Caco-2 (cell line): ENCODE measurements around the gene CENPW. TPM values are rescaled to one million over a fixed set of nuclear protein-coding genes. Genes with fewer than 3 reads are reported as not detected.

ENCODE experiments used
- BruUV-seq: library from RNA; stranded (reverse); fragments of 400-500 nt; replicated peaks from 2 replicates; lab custom pipeline; 2021; lab: Mats Ljungman, UMichigan
- CTCF ChIA-PET: fragments of 300-600 bp; sonication (Branson Sonifier 250); formaldehyde crosslinking; loops from one replicate; lab custom pipeline; 2022; ENCODE audit warnings: antibody characterized with exemption; lab: Charles Lee
- POLR2A ChIA-PET: fragments of 300-600 bp; sonication (Branson Sonifier 250); formaldehyde crosslinking; loops from one replicate; lab custom pipeline; 2022; ENCODE audit warnings: antibody characterized with exemption; lab: Charles Lee
- DNase-seq, 2 experiments: peaks; one replicate each; pipeline versions ENCODE4 v3.0.0 to v3.0.0-alpha.2; 2020 to 2022
- H3K27me3 ChIP-seq: replicated peaks from 2 replicates; pipeline ENCODE4 v1.6.0; 2011; ENCODE audit warnings: low read length; ENCODE audit not compliant: control insufficient read depth, insufficient read depth
- H3K36me3 ChIP-seq: 2 replicates; pipeline ENCODE4 v1.5.1; 2011; ENCODE audit warnings: low read length; ENCODE audit not compliant: control insufficient read depth, insufficient read depth
- H3K4me1 ChIP-seq: fragments of 250-450 bp; sonication (Bioruptor Pico); 2 replicates; pipeline ENCODE4 v1.5.1; 2020; ENCODE audit warnings: mild to moderate bottlenecking
- H3K4me3 ChIP-seq: 2 replicates; pipeline ENCODE4 v1.5.1; 2011; ENCODE audit warnings: low read depth, mild to moderate bottlenecking, control low read depth, low read length
- H3K9me3 ChIP-seq: fragments of 250-450 bp; sonication (Bioruptor Pico); 2 replicates; pipeline ENCODE4 v1.5.1; 2020; ENCODE audit warnings: mild to moderate bottlenecking, moderate library complexity
- H3K27ac Mint-ChIP-seq: one replicate; pipeline ENCODE4 v1.8.0; 2022; ENCODE audit warnings: mixed read lengths; ENCODE audit not compliant: unreplicated experiment
- H3K27me3 Mint-ChIP-seq: one replicate; pipeline ENCODE4 v1.8.0; 2022; ENCODE audit warnings: mixed read lengths; ENCODE audit not compliant: insufficient read depth, unreplicated experiment
- H3K36me3 Mint-ChIP-seq: one replicate; pipeline ENCODE4 v1.8.0; 2022; ENCODE audit warnings: mild to moderate bottlenecking, mixed read lengths; ENCODE audit not compliant: insufficient read depth, unreplicated experiment
- H3K4me1 Mint-ChIP-seq: one replicate; pipeline ENCODE4 v1.8.0; 2022; ENCODE audit warnings: low read depth, mixed read lengths; ENCODE audit not compliant: unreplicated experiment
- H3K4me3 Mint-ChIP-seq: one replicate; pipeline ENCODE4 v1.8.0; 2022; ENCODE audit warnings: mild to moderate bottlenecking, moderate library complexity, mixed read lengths; ENCODE audit not compliant: unreplicated experiment
- H3K9me3 Mint-ChIP-seq: one replicate; pipeline ENCODE4 v1.8.0; 2022; ENCODE audit warnings: mixed read lengths; ENCODE audit not compliant: unreplicated experiment
- intact Hi-C: fragments of 100-400 bp; cut with micrococcal nuclease; formaldehyde crosslinking; loops from one replicate; pipeline ENCODE4 v1.10.0; 2022; ENCODE audit not compliant: unreplicated experiment
- total RNA-seq: library from RNA; stranded (reverse); gene quantifications from 2 replicates; pipeline ENCODE4 v1.2.3, GENCODE V29; 2022
- TF ChIP-seq, protein P1 (sequence below), 2 experiments: fragments of 200-600 bp in 1 of 2; IDR thresholded peaks; 1 replicate in 1 of 2; 2 replicates in 1 of 2; pipeline versions ENCODE4 v1.5.1 to v1.8.0; 2011 to 2022; ENCODE audit warnings: antibody characterized with exemption in 1 of 2, control low read depth in 1 of 2, inconsistent platforms in 1 of 2, low read depth in 1 of 2, low read length in 1 of 2, mild to moderate bottlenecking in 1 of 2, moderate library complexity in 1 of 2; ENCODE audit not compliant: insufficient read depth in 1 of 2, severe bottlenecking in 1 of 2, unreplicated experiment in 1 of 2

Gene CENPW
- total RNA-seq, 1 experiment from 2014 or later = 64.4 TPM

DNA sequence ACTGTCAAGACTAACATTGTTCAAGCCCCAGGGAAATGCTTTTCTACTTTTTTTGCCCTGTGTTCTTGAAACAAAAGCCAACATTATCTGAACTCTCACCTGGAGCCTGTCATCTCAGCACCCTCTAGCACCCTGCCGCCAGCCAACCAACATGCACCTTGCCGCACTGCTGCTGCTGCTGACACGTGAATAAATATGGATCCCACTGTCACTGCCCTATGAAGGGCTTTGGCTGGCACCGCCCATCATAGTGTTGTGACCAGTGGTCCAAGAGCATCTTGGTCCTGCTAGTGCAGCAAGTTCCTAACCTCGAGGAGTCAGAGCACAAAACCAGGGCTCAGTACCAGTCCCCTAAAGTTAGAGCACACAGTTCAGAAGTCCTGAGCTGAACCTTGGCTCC, 41.6 kb downstream of the CENPW start:
- TF ChIP-seq, protein P1, sequence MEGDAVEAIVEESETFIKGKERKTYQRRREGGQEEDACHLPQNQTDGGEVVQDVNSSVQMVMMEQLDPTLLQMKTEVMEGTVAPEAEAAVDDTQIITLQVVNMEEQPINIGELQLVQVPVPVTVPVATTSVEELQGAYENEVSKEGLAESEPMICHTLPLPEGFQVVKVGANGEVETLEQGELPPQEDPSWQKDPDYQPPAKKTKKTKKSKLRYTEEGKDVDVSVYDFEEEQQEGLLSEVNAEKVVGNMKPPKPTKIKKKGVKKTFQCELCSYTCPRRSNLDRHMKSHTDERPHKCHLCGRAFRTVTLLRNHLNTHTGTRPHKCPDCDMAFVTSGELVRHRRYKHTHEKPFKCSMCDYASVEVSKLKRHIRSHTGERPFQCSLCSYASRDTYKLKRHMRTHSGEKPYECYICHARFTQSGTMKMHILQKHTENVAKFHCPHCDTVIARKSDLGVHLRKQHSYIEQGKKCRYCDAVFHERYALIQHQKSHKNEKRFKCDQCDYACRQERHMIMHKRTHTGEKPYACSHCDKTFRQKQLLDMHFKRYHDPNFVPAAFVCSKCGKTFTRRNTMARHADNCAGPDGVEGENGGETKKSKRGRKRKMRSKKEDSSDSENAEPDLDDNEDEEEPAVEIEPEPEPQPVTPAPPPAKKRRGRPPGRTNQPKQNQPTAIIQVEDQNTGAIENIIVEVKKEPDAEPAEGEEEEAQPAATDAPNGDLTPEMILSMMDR (IDR thresholded peaks at IDR 0.05; ENCODE audit: insufficient read depth in 1 of 2, low read depth in 1 of 2, low read length in 1 of 2, severe bottlenecking in 1 of 2, unreplicated experiment in 1 of 2) = no peak
- no peaks in the 10 kb centered on the region for H3K36me3 Mint-ChIP-seq
- POLR2A ChIA-PET = no interaction called here
- intact Hi-C loops = no loop called here
- no peaks in the 10 kb centered on the region for H3K27me3 Mint-ChIP-seq
- no peak overlapping the region for H3K4me3 ChIP-seq
- CTCF ChIA-PET = no interaction called here
- BruUV-seq = no TSS peak
- no peaks in the 10 kb centered on the region for H3K36me3 ChIP-seq
- H3K9me3 ChIP-seq = peaks cover 10% of the 10 kb centered on the region
- H3K4me1 ChIP-seq = no peaks in the 10 kb centered on the region
- H3K4me1 Mint-ChIP-seq = no peaks in the 10 kb centered on the region
- peaks cover 30% of the 10 kb centered on the region for H3K9me3 Mint-ChIP-seq
- H3K4me3 Mint-ChIP-seq = no peak overlapping the region
- no peaks in the 10 kb centered on the region for H3K27me3 ChIP-seq
- no peak for DNase-seq
- H3K27ac Mint-ChIP-seq = no peak overlapping the region

DNA sequence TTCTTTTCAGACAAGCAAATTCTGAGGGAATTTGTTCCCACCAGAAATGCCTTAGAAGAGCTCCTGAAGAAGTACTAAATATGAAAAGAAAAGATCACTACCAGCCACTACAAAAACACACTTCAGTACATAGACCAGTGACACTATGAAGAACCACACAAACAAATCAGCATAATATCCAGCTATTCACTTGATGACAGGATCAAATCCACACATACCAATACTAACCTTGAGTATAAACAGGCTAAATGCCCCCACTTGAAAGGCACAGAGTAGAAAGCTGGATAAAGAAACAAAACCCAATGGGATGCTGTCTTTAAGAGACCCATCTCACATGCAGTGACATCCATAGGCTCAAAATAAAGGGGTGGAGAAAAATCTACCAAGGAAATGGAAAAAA, 43.3 kb downstream of the CENPW start:
- Mint-ChIP-seq H3K27me3 (no peaks in the 10 kb centered on the region), H3K4me3 (no peak overlapping the region), H3K36me3 (no peaks in the 10 kb centered on the region), H3K27ac (no peak overlapping the region), H3K4me1 (no peaks in the 10 kb centered on the region), H3K9me3 (peaks cover 30% of the 10 kb centered on the region)
- no TSS peak for BruUV-seq
- DNase-seq = no peak
- intact Hi-C loops = no loop called here
- ChIA-PET POLR2A (no interaction called here), CTCF (no interaction called here)
- TF ChIP-seq, protein P1 (IDR thresholded peaks at IDR 0.05; ENCODE audit: insufficient read depth in 1 of 2, low read depth in 1 of 2, low read length in 1 of 2, severe bottlenecking in 1 of 2, unreplicated experiment in 1 of 2) = no peak
- Histone ChIP-seq H3K36me3 (no peaks in the 10 kb centered on the region), H3K4me3 (no peak overlapping the region), H3K27me3 (no peaks in the 10 kb centered on the region), H3K9me3 (peaks cover 10% of the 10 kb centered on the region), H3K4me1 (no peaks in the 10 kb centered on the region)

DNA sequence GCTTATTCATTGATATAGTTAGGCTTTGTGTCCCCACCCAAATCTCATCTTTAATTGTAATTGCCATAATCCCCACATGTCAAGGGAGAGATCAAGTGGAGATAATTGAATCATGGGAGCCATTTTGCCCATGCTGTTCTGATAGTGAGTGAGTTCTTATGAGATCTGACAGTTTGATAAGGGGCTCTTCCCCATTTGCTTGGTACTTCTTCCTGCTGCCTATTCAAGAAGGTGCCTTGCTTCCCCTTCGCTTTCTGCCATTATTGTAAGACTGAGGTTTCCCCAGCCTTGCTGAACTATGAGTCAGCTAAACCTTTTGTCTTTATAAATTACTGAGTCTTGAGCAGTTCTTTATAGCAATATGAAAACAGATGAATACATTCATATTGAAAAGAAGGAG, 45.6 kb downstream of the CENPW start:
- CTCF ChIA-PET = no interaction called here
- Mint-ChIP-seq H3K27me3 (no peaks in the 10 kb centered on the region), H3K9me3 (peaks cover 30% of the 10 kb centered on the region), H3K27ac (no peak overlapping the region), H3K4me1 (peaks cover 6% of the 10 kb centered on the region), H3K4me3 (no peak overlapping the region), H3K36me3 (no peaks in the 10 kb centered on the region)
- no TSS peak for BruUV-seq
- no peak for DNase-seq
- H3K9me3 ChIP-seq = peaks cover 10% of the 10 kb centered on the region
- H3K4me1 ChIP-seq = no peaks in the 10 kb centered on the region
- intact Hi-C loops = no loop called here
- no peak overlapping the region for H3K4me3 ChIP-seq
- no peaks in the 10 kb centered on the region for H3K36me3 ChIP-seq
- POLR2A ChIA-PET = no interaction called here
- H3K27me3 ChIP-seq = no peaks in the 10 kb centered on the region
- TF ChIP-seq, protein P1 (IDR thresholded peaks at IDR 0.05; ENCODE audit: insufficient read depth in 1 of 2, low read depth in 1 of 2, low read length in 1 of 2, severe bottlenecking in 1 of 2, unreplicated experiment in 1 of 2) = no peak
